AG04450 (cell line): ENCODE results near the gene NONO. TPM values are rescaled to one million over a fixed set of nuclear protein-coding genes. Genes with fewer than 3 reads are reported as not detected.
"Not testable (repeated sequence)": the region's sequence is repeated elsewhere in the genome, so short reads cannot be mapped to it uniquely, and the experiment has no call there.

ENCODE experiments used
- CTCF ChIA-PET: fragments of 300-600, 350-600 bp; formaldehyde crosslinking; extraction: SDS; loops from one replicate; lab custom pipeline; 2022; ENCODE audit warnings: antibody characterized with exemption, inconsistent platforms; lab: Charles Lee
- POLR2A ChIA-PET: fragments of 350-600 bp; formaldehyde crosslinking; extraction: SDS; loops from one replicate; lab custom pipeline; 2021; ENCODE audit warnings: antibody characterized with exemption, inconsistent platforms; lab: Yijun Ruan, JAX
- DNase-seq: peaks from one replicate; pipeline ENCODE4 v3.0.0-alpha.2; 2011; ENCODE audit warnings: low read depth, low spot score
- H3K27ac ChIP-seq: one replicate; pipeline ENCODE4 v1.5.1; 2012; ENCODE audit warnings: low read depth, low read length, control low read depth
- H3K27me3 ChIP-seq: one replicate; pipeline ENCODE4 v1.6.0; 2012; ENCODE audit warnings: low read length; ENCODE audit not compliant: control insufficient read depth, insufficient read depth
- H3K4me3 ChIP-seq: 2 replicates; pipeline ENCODE4 v1.5.1; 2011; ENCODE audit warnings: mild to moderate bottlenecking, low read depth, low read length, control low read depth
- H3K9me3 ChIP-seq: 2 replicates; pipeline ENCODE4 v1.5.1; 2012; ENCODE audit warnings: low read length; ENCODE audit not compliant: control insufficient read depth, insufficient read depth
- polyA plus RNA-seq: library from polyadenylated mRNA; depleted of rRNA; stranded (reverse); fragments of >200 nt; gene quantifications from 2 replicates; pipeline ENCODE4 v1.2.3, GENCODE V29; 2011
- TF ChIP-seq, protein P1 (sequence below): IDR thresholded peaks from 2 replicates; pipeline ENCODE4 v1.5.1; 2011; ENCODE audit warnings: low read depth, low read length, control low read depth, inconsistent platforms

Gene NONO
- polyA plus RNA-seq, 1 experiment, result 279 TPM

GRCh38 chrX:71269801-71270395 lies 13.5 kb upstream of the NONO start:
- H3K9me3 ChIP-seq, result peaks cover 3% of the 10 kb centered on the region; the same call in 1 of the 2 replicates
- H3K27ac ChIP-seq, result no peak overlapping the region
- no peak overlapping the region for H3K4me3 ChIP-seq
- ChIA-PET CTCF (no interaction called here), POLR2A (no interaction called here)
- no peak for DNase-seq
- TF ChIP-seq, protein P1, sequence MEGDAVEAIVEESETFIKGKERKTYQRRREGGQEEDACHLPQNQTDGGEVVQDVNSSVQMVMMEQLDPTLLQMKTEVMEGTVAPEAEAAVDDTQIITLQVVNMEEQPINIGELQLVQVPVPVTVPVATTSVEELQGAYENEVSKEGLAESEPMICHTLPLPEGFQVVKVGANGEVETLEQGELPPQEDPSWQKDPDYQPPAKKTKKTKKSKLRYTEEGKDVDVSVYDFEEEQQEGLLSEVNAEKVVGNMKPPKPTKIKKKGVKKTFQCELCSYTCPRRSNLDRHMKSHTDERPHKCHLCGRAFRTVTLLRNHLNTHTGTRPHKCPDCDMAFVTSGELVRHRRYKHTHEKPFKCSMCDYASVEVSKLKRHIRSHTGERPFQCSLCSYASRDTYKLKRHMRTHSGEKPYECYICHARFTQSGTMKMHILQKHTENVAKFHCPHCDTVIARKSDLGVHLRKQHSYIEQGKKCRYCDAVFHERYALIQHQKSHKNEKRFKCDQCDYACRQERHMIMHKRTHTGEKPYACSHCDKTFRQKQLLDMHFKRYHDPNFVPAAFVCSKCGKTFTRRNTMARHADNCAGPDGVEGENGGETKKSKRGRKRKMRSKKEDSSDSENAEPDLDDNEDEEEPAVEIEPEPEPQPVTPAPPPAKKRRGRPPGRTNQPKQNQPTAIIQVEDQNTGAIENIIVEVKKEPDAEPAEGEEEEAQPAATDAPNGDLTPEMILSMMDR, result no peak
- no peaks in the 10 kb centered on the region for H3K27me3 ChIP-seq

- H3K4me3 ChIP-seq, CTCF ChIA-PET: not testable (repeated sequence)
These were observed 11.1 kb upstream of the NONO start for GRCh38 chrX:71272313-71272712.

DNA sequence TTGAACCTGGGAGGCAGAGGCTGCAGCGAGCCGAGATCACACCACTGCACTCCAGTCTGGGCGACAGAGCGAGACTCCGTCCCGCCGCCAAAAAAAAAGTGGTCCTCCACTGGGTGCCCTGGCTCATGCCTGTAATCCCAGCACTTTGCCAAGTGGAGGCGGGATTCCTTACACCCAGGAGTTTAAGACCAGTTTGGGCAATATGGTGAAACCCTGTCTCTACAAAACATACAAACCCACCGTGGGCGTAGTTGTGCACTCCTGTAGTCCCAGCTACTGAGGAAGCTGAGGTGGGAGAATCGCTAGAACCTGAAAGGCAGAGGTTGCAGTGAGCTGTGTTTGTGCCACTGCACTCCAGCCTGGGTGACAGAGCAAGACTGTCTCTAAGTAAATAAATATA lies 2.1 kb upstream of the NONO start:
- CTCF ChIA-PET, H3K9me3 ChIP-seq, DNase-seq, H3K27me3 ChIP-seq, H3K27ac ChIP-seq, H3K4me3 ChIP-seq: not testable (repeated sequence)
- POLR2A ChIA-PET, result interaction anchor here (0.6 kb wide), 1 partner anchor 99 kb away, joined by 3 read pairs; no protein-coding TSS in a partner anchor

More at GRCh38 chrX:71272313-71272712, 11.1 kb upstream of the NONO start:
- DNase-seq, H3K27ac ChIP-seq, H3K9me3 ChIP-seq, H3K27me3 ChIP-seq, POLR2A ChIA-PET: not testable (repeated sequence)

- DNase-seq, result no peak
- H3K27ac ChIP-seq, result peak overlapping the region; percentile 91
- POLR2A ChIA-PET, result interaction anchor here (0.6 to 1.9 kb wide), 15 partner anchors 9 to 315 kb away, joined by 3 to 15 read pairs (median 6); partner anchors contain the start of genes ITGB1BP2, SNX12, TAF1 and ZMYM3
- CTCF ChIA-PET, result interaction anchor here (0.6 to 1.2 kb wide), 2 partner anchors 19 to 65 kb away, joined by 3 read pairs; partner anchors contain the start of gene ITGB1BP2
- H3K9me3 ChIP-seq, result no peaks in the 10 kb centered on the region
- peak overlapping the region; percentile 54 for H3K4me3 ChIP-seq
- TF ChIP-seq, protein P1, result no peak
- H3K27me3 ChIP-seq, result no peaks in the 10 kb centered on the region
These were observed 677 bp upstream of the NONO start for GRCh38 chrX:71282514-71283402.

GRCh38 chrX:71285929-71286328 lies 2.5 kb downstream of the NONO start:
- CTCF ChIA-PET, result no interaction called here
- Histone ChIP-seq H3K27me3 (no peaks in the 10 kb centered on the region), H3K27ac (no peak overlapping the region), H3K9me3 (no peaks in the 10 kb centered on the region), H3K4me3 (peak overlapping the region; percentile 74)
- POLR2A ChIA-PET, result no interaction called here
- DNase-seq, result no peak
- TF ChIP-seq, protein P1, result no peak
